Naive thymus-derived CD8-positive, alpha-beta T cell (primary cell): ENCODE data around the gene EIF6. TPM values are rescaled to one million over a fixed set of nuclear protein-coding genes. Genes with fewer than 3 reads are reported as not detected.

ENCODE experiments used
- ATAC-seq, 2 donors: fragments of 150-1000 bp; cut with Tn5 transposase in 1 of 2; sonication (Bioruptor Pico), chemical (Tn5 transposase) in 1 of 2; 1 replicate in 1 of 2; 2 replicates in 1 of 2; pipeline ENCODE4 v1.10.0; 2021; ENCODE audit warnings: mild to moderate bottlenecking in 2 of 2, moderate library complexity in 2 of 2
- POLR2A ChIA-PET: fragments of 350-600 bp; sonication (Branson Sonifier 250); formaldehyde crosslinking; loops from one replicate; lab custom pipeline; 2021; ENCODE audit warnings: antibody characterized with exemption; lab: Charles Lee
- DNase-seq, 10 donors: peaks; one replicate each; pipeline versions ENCODE4 v3.0.0 to v3.0.0-alpha.2; 2020 to 2022
- H3K27ac Mint-ChIP-seq, 10 donors: one replicate each; pipeline ENCODE4 v1.8.0; 2020 to 2022; ENCODE audit warnings: mild to moderate bottlenecking in 10 of 10, mixed read lengths in 10 of 10, moderate library complexity in 4 of 10, inconsistent platforms in 1 of 10
- H3K27me3 Mint-ChIP-seq, 5 donors: one replicate each; pipeline ENCODE4 v1.8.0; 2021 to 2022; ENCODE audit warnings: mixed read lengths in 5 of 5
- H3K36me3 Mint-ChIP-seq, 3 donors: one replicate each; pipeline ENCODE4 v1.8.0; 2020 to 2022; ENCODE audit warnings: mixed read lengths in 3 of 3, mild to moderate bottlenecking in 2 of 3, inconsistent platforms in 1 of 3
- H3K4me1 Mint-ChIP-seq, 4 donors: one replicate each; pipeline ENCODE4 v1.8.0; 2021 to 2022; ENCODE audit warnings: mixed read lengths in 4 of 4
- H3K4me3 Mint-ChIP-seq, 10 donors: one replicate each; pipeline ENCODE4 v1.8.0; 2020 to 2022; ENCODE audit warnings: mild to moderate bottlenecking in 10 of 10, mixed read lengths in 10 of 10, moderate library complexity in 6 of 10, inconsistent platforms in 1 of 10
- H3K9me3 Mint-ChIP-seq, 9 donors: one replicate each; pipeline ENCODE4 v1.8.0; 2020 to 2022; ENCODE audit warnings: mixed read lengths in 9 of 9, mild to moderate bottlenecking in 3 of 9, inconsistent platforms in 1 of 9, moderate library complexity in 1 of 9
- polyA plus RNA-seq, 3 donors: library from polyadenylated mRNA; unstranded; fragments of 300-500 nt; fragmentation: Illumina TruSeq; gene quantifications; one replicate each; pipeline ENCODE4 v1.2.3, GENCODE V29; 2021
- total RNA-seq, 8 experiments: library from RNA in 2 of 8; stranded (reverse) in 2 of 8; gene quantifications; one replicate each; pipeline ENCODE4 v1.2.3 and lab custom pipeline; 2021 to 2026

Gene EIF6
- total and polyA plus RNA-seq, 5 experiments from 2014 or later = 54.7 to 174 (median 155) TPM

DNA sequence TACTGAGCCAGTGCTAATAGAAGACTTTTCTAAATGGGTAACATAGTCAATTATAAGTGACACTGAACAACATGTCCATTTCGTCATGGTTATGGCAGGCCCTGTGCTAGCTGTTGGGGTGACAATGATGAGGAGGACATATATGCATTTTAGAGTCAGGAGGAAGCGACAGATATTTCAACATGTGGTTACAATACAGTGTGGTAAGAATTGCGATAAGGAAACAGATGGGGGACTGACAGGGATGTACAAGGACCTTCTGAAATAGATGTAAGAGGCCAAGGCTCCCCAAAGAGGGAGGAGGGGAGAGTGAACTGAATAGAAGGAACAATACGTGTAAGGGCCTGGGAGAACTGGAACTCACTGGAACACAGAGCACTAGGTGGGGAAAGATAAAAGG is 46.4 kb downstream of the EIF6 start:
- Mint-ChIP-seq H3K27me3 (peaks cover 0 to 17% (median 6%) of the 10 kb centered on the region in 5 donors), H3K9me3 (no peaks in the 10 kb centered on the region), H3K4me1 (peaks cover 0 to 5% (median 1%) of the 10 kb centered on the region in 4 donors), H3K27ac (no peak overlapping the region), H3K36me3 (peaks cover 20 to 50% (median 38%) of the 10 kb centered on the region in 3 donors), H3K4me3 (no peak overlapping the region)
- ATAC-seq = no peak
- POLR2A ChIA-PET = interaction anchor here (0.6 kb wide), 1 partner anchor 1053 kb away, joined by 6 read pairs; no protein-coding TSS in a partner anchor
- DNase-seq = no peak

- ATAC-seq (no peak), DNase-seq (no peak)
- H3K9me3 Mint-ChIP-seq = no peaks in the 10 kb centered on the region
- no peak overlapping the region for H3K27ac Mint-ChIP-seq
- peaks cover 0 to 19% (median 9%) of the 10 kb centered on the region in 5 donors for H3K27me3 Mint-ChIP-seq
- POLR2A ChIA-PET = no interaction called here
- peaks cover 23 to 52% (median 41%) of the 10 kb centered on the region in 3 donors for H3K36me3 Mint-ChIP-seq
- no peak overlapping the region for H3K4me3 Mint-ChIP-seq
- peaks cover 0 to 5% (median 1%) of the 10 kb centered on the region in 4 donors for H3K4me1 Mint-ChIP-seq
These were observed 47.1 kb downstream of the EIF6 start for GRCh38 chr20:35237486-35237885.

DNA sequence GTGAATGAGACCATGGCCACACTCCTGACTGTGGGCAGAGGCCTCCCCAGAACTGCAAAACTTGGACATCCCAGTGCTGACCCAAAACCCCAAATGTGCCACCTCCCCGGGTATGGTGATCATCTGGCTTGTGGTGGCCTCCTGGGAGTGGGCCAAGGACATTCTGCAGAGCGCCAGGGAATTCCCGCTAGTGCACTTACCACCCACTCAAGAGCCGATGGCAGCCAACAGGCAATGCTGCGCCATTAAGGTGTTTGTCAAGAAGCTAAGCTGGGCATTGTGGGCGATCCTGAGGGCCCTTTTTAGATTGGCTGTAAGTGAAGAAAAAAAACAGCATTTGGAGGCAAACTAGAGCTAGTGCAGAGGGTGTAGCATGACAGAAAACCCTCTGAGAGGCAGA is 48.7 kb downstream of the EIF6 start:
- Mint-ChIP-seq H3K36me3 (peaks cover 32 to 62% (median 55%) of the 10 kb centered on the region in 3 donors), H3K27ac (no peak overlapping the region), H3K4me3 (no peak overlapping the region), H3K9me3 (no peaks in the 10 kb centered on the region), H3K4me1 (peaks cover 0 to 5% (median 1%) of the 10 kb centered on the region in 4 donors), H3K27me3 (peaks cover 6 to 22% (median 13%) of the 10 kb centered on the region in 5 donors)
- ATAC-seq = no peak
- POLR2A ChIA-PET = no interaction called here
- no peak for DNase-seq

DNA sequence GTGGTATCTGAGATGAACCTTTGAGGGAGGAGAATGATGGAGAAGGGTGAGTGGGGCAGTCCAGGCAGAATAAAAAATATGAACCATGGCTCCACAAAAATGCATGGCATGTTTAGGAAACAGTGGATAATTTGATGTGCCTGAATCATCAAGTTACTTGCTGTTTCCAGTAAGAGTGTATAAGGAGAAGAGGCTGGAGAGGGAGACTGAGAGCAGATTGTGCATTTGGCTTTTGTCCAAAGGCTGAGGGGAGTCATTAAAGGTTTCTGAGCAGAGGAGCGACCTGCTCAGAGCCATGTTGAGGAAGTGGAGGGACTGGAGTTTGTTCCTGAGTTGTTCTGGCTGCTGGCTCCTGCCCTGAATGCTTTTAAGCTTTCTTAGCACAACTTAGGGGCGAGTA is 52.0 kb downstream of the EIF6 start:
- H3K27ac Mint-ChIP-seq = no peak overlapping the region
- ATAC-seq (no peak), DNase-seq (no peak)
- peaks cover 0 to 2% (median 0%) of the 10 kb centered on the region in 9 donors for H3K9me3 Mint-ChIP-seq
- no peak overlapping the region for H3K4me3 Mint-ChIP-seq
- H3K36me3 Mint-ChIP-seq = peaks cover 37 to 67% (median 67%) of the 10 kb centered on the region in 3 donors
- H3K4me1 Mint-ChIP-seq = peaks cover 0 to 2% (median 0%) of the 10 kb centered on the region in 4 donors
- peaks cover 12 to 38% (median 30%) of the 10 kb centered on the region in 5 donors for H3K27me3 Mint-ChIP-seq
- POLR2A ChIA-PET = no interaction called here

Other genes with a start within 250 kb of the EIF6 start
- 10 to 100 TPM; 75.4 to 77.6 TPM for gene TRPC4AP, start 192.0 kb downstream of the EIF6 start, total RNA-seq
- gene TRPC4AP, start 192.0 kb downstream of the EIF6 start, polyA plus RNA-seq = 10 to 100 TPM; 54.7 to 57.8 (median 56.5) TPM
- gene EDEM2, start 137.4 kb downstream of the EIF6 start, total RNA-seq = 10 to 100 TPM; 24.2 to 24.8 TPM
- gene EDEM2, start 137.4 kb downstream of the EIF6 start, polyA plus RNA-seq = 10 to 100 TPM; 35.2 to 38.2 (median 37.6) TPM
- gene PROCR, start 112.7 kb downstream of the EIF6 start, total RNA-seq = 1 to 10 TPM; 3.2 to 4.0 TPM
- 1 to 10 TPM; 5.9 to 8.5 (median 6.0) TPM for gene PROCR, start 112.7 kb downstream of the EIF6 start, polyA plus RNA-seq
- gene MMP24, start 58.1 kb downstream of the EIF6 start, total RNA-seq = not detected
- under 1 TPM; 0.07 to 0.13 (median 0.08) TPM for gene MMP24, start 58.1 kb downstream of the EIF6 start, polyA plus RNA-seq
- 10 to 100 TPM; 83.4 to 85.9 TPM for gene MMP24OS, start 6.7 kb downstream of the EIF6 start, total RNA-seq
- gene MMP24OS, start 6.7 kb downstream of the EIF6 start, polyA plus RNA-seq = 10 to 100 TPM in 1 of 3 donors, 1 to 10 TPM in 2; 7.6 to 12.3 (median 9.0) TPM
- not detected for gene FAM83C, start 7.7 kb upstream of the EIF6 start, total RNA-seq
- not detected for gene FAM83C, start 7.7 kb upstream of the EIF6 start, polyA plus RNA-seq
- 10 to 100 TPM; 54.3 to 57.0 TPM for gene UQCC1, start 127.2 kb upstream of the EIF6 start, total RNA-seq
- 10 to 100 TPM in 2 of 3 donors, 1 to 10 TPM in 1; 9.6 to 17.5 (median 13.1) TPM for gene UQCC1, start 127.2 kb upstream of the EIF6 start, polyA plus RNA-seq
- gene GDF5, start 153.5 kb upstream of the EIF6 start, total RNA-seq = not detected
- gene GDF5, start 153.5 kb upstream of the EIF6 start, polyA plus RNA-seq = not detected
- gene CEP250, start 170.8 kb upstream of the EIF6 start, total RNA-seq = 10 to 100 TPM; 54.9 to 65.4 TPM
- gene CEP250, start 170.8 kb upstream of the EIF6 start, polyA plus RNA-seq = 10 to 100 TPM in 1 of 3 donors, 1 to 10 TPM in 2; 4.5 to 17.5 (median 6.0) TPM
- not detected for gene C20orf173, start 244.9 kb upstream of the EIF6 start, total RNA-seq
- gene C20orf173, start 244.9 kb upstream of the EIF6 start, polyA plus RNA-seq = not detected